Stimulated activated naive B cell treated with anti-CD40 and anti-IgM and Interleukin-4, amounts not matched to agents 10 μg/mL and 1 μg/mL and 100 μg/mL, for 72 hours (primary cell): ENCODE measurements around the gene TMEM221.
A peak's percentile ranks its signal among the peaks of the same experiment; 100 is the strongest.

Experiments used
- ATAC-seq, 2 donors: fragments of 150-1000 bp; cut with Tn5 transposase; replicated peaks; 2 replicates each; pipeline ENCODE4 v1.10.0; 2021; ENCODE audit warnings: moderate library complexity in 1 of 2
- DNase-seq: peaks from one replicate; pipeline ENCODE4 v3.0.0; 2021
- H3K27ac Mint-ChIP-seq: one replicate; pipeline ENCODE4 v1.8.0; 2022; ENCODE audit warnings: mild to moderate bottlenecking, mixed read lengths
- H3K27me3 Mint-ChIP-seq, 2 donors: one replicate each; pipeline ENCODE4 v1.8.0; 2022; ENCODE audit warnings: mixed read lengths in 2 of 2
- H3K36me3 Mint-ChIP-seq, 2 donors: one replicate each; pipeline ENCODE4 v1.8.0; 2022; ENCODE audit warnings: mixed read lengths in 2 of 2, mild to moderate bottlenecking in 1 of 2
- H3K4me1 Mint-ChIP-seq, 2 donors: one replicate each; pipeline ENCODE4 v1.8.0; 2022; ENCODE audit warnings: mixed read lengths in 2 of 2, mild to moderate bottlenecking in 1 of 2
- H3K4me3 Mint-ChIP-seq, 2 donors: one replicate each; pipeline ENCODE4 v1.8.0; 2022; ENCODE audit warnings: mild to moderate bottlenecking in 2 of 2, mixed read lengths in 2 of 2, moderate library complexity in 1 of 2
- H3K9me3 Mint-ChIP-seq, 2 donors: one replicate each; pipeline ENCODE4 v1.8.0; 2022; ENCODE audit warnings: mixed read lengths in 2 of 2, mild to moderate bottlenecking in 1 of 2

Gene TMEM221

GRCh38 chr19:17441241-17442021, 7.0 kb downstream of the TMEM221 start:
- ATAC-seq (peak; percentile 63 to 77), DNase-seq (no peak)
- no peaks in the 10 kb centered on the region for H3K36me3 Mint-ChIP-seq
- no peak overlapping the region for H3K4me3 Mint-ChIP-seq
- peaks cover 0 to 5% of the 10 kb centered on the region in 2 donors for H3K27me3 Mint-ChIP-seq
- H3K27ac Mint-ChIP-seq, result no peak overlapping the region
- no peaks in the 10 kb centered on the region for H3K9me3 Mint-ChIP-seq
- no peaks in the 10 kb centered on the region for H3K4me1 Mint-ChIP-seq

DNA sequence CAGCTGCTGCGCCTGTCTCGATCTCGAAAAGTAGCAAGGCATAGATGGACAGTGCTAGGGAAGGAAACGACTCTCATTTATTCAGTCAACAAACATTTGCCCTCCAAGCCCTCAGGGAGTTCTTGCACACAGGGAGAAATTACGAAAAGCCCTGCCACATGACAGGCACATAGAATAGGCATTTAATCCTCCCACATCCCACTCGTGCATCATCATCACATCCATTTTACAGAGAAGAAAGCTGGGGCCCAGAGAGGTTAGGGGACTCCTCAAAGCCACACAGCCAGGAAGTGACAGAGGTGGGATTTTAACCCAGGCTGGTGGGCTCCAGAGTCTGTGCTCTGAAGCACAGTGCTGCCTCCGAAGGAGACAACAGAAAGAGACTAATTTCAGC, 11.6 kb downstream of the TMEM221 start:
- no peak overlapping the region for H3K4me3 Mint-ChIP-seq
- H3K9me3 Mint-ChIP-seq, result no peaks in the 10 kb centered on the region
- H3K27ac Mint-ChIP-seq, result no peak overlapping the region
- H3K27me3 Mint-ChIP-seq, result peaks cover 0 to 5% of the 10 kb centered on the region in 2 donors
- no peaks in the 10 kb centered on the region for H3K36me3 Mint-ChIP-seq
- no peaks in the 10 kb centered on the region for H3K4me1 Mint-ChIP-seq
- DNase-seq (no peak), ATAC-seq (no peak)

GRCh38 chr19:17436094-17436873, 12.2 kb downstream of the TMEM221 start:
- Mint-ChIP-seq H3K4me1 (no peaks in the 10 kb centered on the region), H3K27ac (no peak overlapping the region), H3K27me3 (peaks cover 0 to 5% of the 10 kb centered on the region in 2 donors), H3K36me3 (no peaks in the 10 kb centered on the region), H3K9me3 (no peaks in the 10 kb centered on the region), H3K4me3 (no peak overlapping the region)
- no peak for ATAC-seq
- DNase-seq, result no peak

DNA sequence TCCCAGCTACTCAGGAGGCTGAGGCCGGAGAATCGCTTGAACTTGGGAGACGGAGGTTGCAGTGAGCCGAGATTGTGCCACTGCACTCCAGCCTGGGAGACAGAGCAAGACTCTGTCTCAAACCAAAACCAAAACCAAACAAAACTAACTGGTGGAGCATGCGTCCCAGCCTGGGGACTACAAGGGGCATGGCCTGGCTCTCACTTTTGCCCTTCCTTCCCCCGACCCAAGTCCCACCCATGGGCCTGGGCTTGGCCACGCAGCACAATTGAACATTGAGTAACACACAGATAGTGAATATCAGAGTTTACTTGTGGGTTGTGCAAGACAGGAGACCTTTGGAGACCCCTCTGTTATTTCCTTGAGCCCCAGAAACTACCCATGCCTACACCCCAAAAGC, 13.2 kb downstream of the TMEM221 start:
- DNase-seq (no peak), ATAC-seq (no peak)
- Mint-ChIP-seq H3K4me1 (no peaks in the 10 kb centered on the region), H3K27ac (no peak overlapping the region), H3K36me3 (no peaks in the 10 kb centered on the region), H3K27me3 (peaks cover 0 to 5% of the 10 kb centered on the region in 2 donors), H3K4me3 (no peak overlapping the region), H3K9me3 (no peaks in the 10 kb centered on the region)

DNA sequence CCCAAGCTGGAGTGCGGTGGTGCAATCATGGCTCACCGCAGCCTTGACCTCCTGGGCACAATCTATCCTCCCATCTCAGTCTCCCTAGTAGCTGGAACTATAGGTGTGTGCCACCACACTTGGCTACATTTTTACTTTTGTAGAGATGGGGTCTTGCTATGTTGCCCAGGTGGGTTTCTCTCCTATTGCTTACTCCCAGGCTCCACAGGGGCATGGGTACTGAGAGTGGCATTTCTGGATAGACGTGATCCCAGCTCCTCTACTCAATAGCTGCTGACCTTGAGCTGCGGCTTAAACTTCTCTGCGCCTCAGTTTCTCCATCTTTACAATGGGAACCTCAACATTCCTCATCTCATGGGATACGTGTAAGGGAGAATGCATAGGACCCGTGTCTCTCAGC, 17.1 kb downstream of the TMEM221 start:
- H3K9me3 Mint-ChIP-seq, result no peaks in the 10 kb centered on the region
- ATAC-seq (no peak), DNase-seq (no peak)
- H3K27ac Mint-ChIP-seq, result no peak overlapping the region
- no peaks in the 10 kb centered on the region for H3K4me1 Mint-ChIP-seq
- no peaks in the 10 kb centered on the region for H3K36me3 Mint-ChIP-seq
- H3K4me3 Mint-ChIP-seq, result no peak overlapping the region
- no peaks in the 10 kb centered on the region for H3K27me3 Mint-ChIP-seq

DNA sequence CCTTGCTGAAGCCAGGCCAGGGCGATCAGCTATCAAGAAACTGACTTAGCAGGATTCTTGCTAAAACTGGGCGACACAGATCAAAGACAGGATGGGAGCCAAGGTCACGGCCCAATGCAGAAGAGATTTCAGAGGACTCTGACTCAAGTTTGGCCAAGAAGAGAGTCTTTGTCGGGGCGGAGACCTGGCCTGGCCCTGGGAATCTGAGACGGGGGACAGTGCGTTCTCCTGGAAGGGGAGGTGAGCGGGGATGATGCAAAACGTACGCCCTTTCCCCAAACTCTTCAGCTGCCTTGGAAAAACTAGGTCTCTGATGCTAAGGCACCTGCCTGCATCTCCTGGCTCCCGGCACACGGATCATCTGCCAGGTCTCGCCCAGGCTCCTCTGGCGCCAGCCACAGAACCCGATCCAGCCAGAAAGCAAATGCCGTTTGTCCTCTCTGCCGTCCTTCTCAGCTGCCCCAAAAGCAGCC, 18.8 kb downstream of the TMEM221 start:
- ATAC-seq (no peak), DNase-seq (no peak)
- no peaks in the 10 kb centered on the region for H3K27me3 Mint-ChIP-seq
- H3K4me1 Mint-ChIP-seq, result peaks cover 5% of the 10 kb centered on the region in 2 donors
- H3K4me3 Mint-ChIP-seq, result no peak overlapping the region
- no peak overlapping the region for H3K27ac Mint-ChIP-seq
- H3K9me3 Mint-ChIP-seq, result no peaks in the 10 kb centered on the region
- peaks cover 0 to 2% of the 10 kb centered on the region in 2 donors for H3K36me3 Mint-ChIP-seq

DNA sequence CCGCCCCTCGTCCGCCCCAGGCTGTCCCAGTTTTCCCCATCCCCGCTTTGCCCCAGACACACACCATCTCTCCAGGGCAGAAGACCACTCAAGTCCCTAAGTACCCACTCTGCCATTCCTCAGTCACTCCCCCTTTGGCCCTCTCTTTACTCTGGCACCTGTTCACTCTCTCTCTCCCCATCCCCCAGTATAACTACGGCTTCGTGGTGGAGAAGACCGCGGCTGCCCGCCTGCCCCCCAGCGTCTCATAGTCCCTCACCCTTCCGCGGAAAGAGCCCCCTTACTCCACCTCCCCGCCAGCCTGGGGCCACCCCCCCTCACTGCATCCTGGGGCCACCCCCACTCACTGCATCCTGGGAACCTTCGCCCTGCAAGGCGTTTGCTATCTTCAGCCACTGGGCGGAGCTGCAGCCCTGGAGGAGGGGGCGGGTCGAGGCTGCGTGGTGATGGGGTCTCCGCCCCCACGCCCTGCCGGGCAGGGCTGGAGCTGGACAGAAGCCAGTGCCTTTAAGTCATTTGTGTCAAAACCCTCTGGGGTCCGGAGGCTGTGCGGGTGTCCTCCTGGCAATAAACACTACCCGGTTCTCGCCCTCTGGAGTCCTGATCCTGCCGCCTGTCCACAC, 23.6 kb downstream of the TMEM221 start:
- no peak overlapping the region for H3K4me3 Mint-ChIP-seq
- no peak for DNase-seq
- peaks cover 11 to 21% of the 10 kb centered on the region in 2 donors for H3K4me1 Mint-ChIP-seq
- peaks cover 5 to 12% of the 10 kb centered on the region in 2 donors for H3K36me3 Mint-ChIP-seq
- peak overlapping the region; percentile 65 for H3K27ac Mint-ChIP-seq
- peak; percentile 65 to 67 for ATAC-seq
- no peaks in the 10 kb centered on the region for H3K27me3 Mint-ChIP-seq
- H3K9me3 Mint-ChIP-seq, result no peaks in the 10 kb centered on the region

DNA sequence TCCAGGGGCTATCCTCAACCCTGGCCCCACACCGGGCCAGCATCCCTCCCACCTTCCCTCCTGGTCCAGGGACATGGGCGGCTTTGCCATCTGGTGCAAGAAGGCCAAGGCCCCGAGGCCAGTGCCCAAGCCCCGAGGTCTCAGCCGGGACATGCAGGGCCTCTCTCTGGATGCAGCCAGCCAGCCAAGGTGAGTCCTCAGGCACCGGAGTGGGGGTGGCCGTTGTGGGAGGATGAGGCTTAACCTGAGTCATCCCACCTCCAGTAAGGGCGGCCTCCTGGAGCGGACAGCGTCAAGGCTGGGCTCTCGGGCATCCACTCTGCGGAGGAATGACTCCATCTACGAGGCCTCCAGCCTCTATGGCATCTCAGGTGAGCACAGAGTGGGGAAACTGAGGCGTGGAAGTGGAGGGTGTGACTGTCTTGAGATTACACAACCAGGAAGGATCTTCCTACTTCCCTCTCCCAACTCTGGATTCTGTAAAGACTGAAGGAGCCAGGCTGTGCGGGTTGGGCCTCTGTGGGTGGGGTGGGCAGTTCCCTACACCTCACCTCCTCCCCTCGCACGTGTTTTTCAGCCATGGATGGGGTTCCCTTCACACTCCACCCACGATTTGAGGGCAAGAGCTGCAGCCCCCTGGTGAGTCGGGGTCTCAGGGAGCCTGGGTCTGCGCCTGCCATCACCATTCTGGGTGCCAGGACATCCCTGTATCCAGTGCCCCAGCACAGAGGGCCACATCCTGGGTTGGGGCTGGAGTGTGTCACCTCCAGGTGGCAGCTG, 24.8 kb downstream of the TMEM221 start:
- H3K4me1 Mint-ChIP-seq, result peaks cover 17 to 29% of the 10 kb centered on the region in 2 donors
- H3K36me3 Mint-ChIP-seq, result peaks cover 5 to 12% of the 10 kb centered on the region in 2 donors
- no peaks in the 10 kb centered on the region for H3K27me3 Mint-ChIP-seq
- DNase-seq, result no peak
- H3K9me3 Mint-ChIP-seq, result no peaks in the 10 kb centered on the region
- ATAC-seq, result no peak
- H3K4me3 Mint-ChIP-seq, result no peak overlapping the region
- H3K27ac Mint-ChIP-seq, result no peak overlapping the region

DNA sequence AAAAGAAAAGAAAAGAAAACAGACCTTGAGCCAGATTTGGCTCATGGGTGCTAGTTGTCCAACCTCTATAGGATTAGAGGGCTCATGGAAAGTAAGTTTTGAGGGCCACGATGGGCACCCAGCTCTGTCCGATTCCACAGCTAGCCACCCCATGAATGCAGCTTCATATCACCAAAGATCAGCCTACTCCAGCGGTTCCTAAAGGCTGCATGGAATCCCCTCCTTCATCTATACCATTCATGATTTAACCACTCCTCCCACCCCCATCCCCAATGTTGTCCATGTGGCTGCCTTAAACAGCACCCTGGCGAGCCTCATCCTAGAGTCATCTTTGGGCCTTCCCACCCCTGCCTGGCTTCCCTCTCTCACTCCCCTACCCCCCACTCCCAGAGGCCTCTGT, 26.5 kb downstream of the TMEM221 start:
- Mint-ChIP-seq H3K27ac (no peak overlapping the region), H3K27me3 (no peaks in the 10 kb centered on the region), H3K4me3 (no peak overlapping the region), H3K4me1 (peaks cover 17 to 29% of the 10 kb centered on the region in 2 donors), H3K36me3 (peaks cover 11 to 20% of the 10 kb centered on the region in 2 donors), H3K9me3 (no peaks in the 10 kb centered on the region)
- no peak for ATAC-seq
- no peak for DNase-seq

DNA sequence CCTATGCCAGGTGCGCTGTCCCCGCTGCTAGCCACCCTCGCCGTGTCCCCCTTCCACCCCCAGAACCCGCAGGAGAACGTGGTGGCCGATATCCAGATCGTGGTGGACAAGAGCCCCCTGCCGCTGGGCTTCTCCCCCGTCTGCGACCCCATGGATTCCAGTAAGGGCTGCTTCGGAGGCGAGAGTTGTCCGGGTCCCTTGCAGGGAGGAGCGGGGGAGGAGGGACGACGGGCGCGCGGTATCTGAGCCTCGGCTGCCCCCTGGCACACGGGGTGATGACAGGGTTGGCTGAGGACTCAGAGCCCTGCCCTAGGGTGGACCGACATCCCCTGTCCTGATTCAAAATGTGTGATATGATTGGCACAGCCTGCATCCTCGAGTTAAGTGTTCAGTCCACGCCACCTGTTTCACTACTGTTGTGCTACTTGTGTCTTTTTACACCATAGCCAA, 28.0 kb downstream of the TMEM221 start:
- ATAC-seq, result peak; percentile 30

GRCh38 chr19:17419621-17420474, 28.6 kb downstream of the TMEM221 start, which contains the start of gene MVB12A:
Gene MVB12A, plus strand, starts transcription at chr19:17420047. Its CDS starts 89 bp downstream, at chr19:17420136.
- ATAC-seq (peak; percentile 93 to 96), DNase-seq (peak; percentile 95)
- peaks cover 14 to 26% of the 10 kb centered on the region in 2 donors for H3K4me1 Mint-ChIP-seq
- H3K27ac Mint-ChIP-seq, result peak within 1 kb of the TSS; percentile 95
- peaks cover 19 to 32% of the 10 kb centered on the region in 2 donors for H3K36me3 Mint-ChIP-seq
- no peaks in the 10 kb centered on the region for H3K27me3 Mint-ChIP-seq
- no peaks in the 10 kb centered on the region for H3K9me3 Mint-ChIP-seq
- H3K4me3 Mint-ChIP-seq, result peak within 1 kb of the TSS; percentile 93 to 95

More for the DNA sequence above, 28.0 kb downstream of the TMEM221 start:
- no peaks in the 10 kb centered on the region for H3K9me3 Mint-ChIP-seq
- H3K36me3 Mint-ChIP-seq, result peaks cover 18 to 28% of the 10 kb centered on the region in 2 donors
- peaks cover 17 to 29% of the 10 kb centered on the region in 2 donors for H3K4me1 Mint-ChIP-seq
- H3K27me3 Mint-ChIP-seq, result no peaks in the 10 kb centered on the region
- peak overlapping the region; percentile 92 for H3K27ac Mint-ChIP-seq
- DNase-seq, result no peak
- peak overlapping the region; percentile 93 to 95 for H3K4me3 Mint-ChIP-seq

- Mint-ChIP-seq H3K27ac (peak overlapping the region; percentile 95), H3K27me3 (no peaks in the 10 kb centered on the region), H3K9me3 (no peaks in the 10 kb centered on the region), H3K4me3 (peak overlapping the region; percentile 93 to 95), H3K4me1 (peaks cover 11 to 19% of the 10 kb centered on the region in 2 donors), H3K36me3 (peaks cover 21 to 32% of the 10 kb centered on the region in 2 donors)
- ATAC-seq (no peak), DNase-seq (no peak)
Measured at GRCh38 chr19:17419154-17419620, 29.3 kb downstream of the TMEM221 start.

GRCh38 chr19:17418710-17419109, 29.8 kb downstream of the TMEM221 start:
- Mint-ChIP-seq H3K9me3 (no peaks in the 10 kb centered on the region), H3K27me3 (no peaks in the 10 kb centered on the region), H3K36me3 (peaks cover 21 to 35% of the 10 kb centered on the region in 2 donors), H3K4me1 (peaks cover 11 to 17% of the 10 kb centered on the region in 2 donors), H3K27ac (peak overlapping the region; percentile 95), H3K4me3 (peak overlapping the region in 1 of 2 donors; percentile 95)
- DNase-seq (no peak), ATAC-seq (no peak)
